Esophagus muscularis mucosa (tissue), 4 donors: ENCODE results near the gene GALE.

ENCODE experiments used
- EP300 ChIP-seq: sonication (generic); formaldehyde crosslinking; IDR thresholded peaks from one replicate; pipeline ENCODE4 v1.6.1; 2017; ENCODE audit warnings: antibody characterized with exemption
- POLR2A ChIP-seq: fragments of 450-650 bp; IDR thresholded peaks from one replicate; pipeline ENCODE4 v1.6.1; 2017; ENCODE audit warnings: antibody characterized with exemption, moderate library complexity, mild to moderate bottlenecking, low read depth
- POLR2AphosphoS5 ChIP-seq, 2 donors: sonication (generic); formaldehyde crosslinking; IDR thresholded peaks; one replicate each; pipeline ENCODE4 v1.6.1; 2017; ENCODE audit warnings: antibody characterized with exemption in 2 of 2
- TF ChIP-seq, protein P1 (sequence below), 3 experiments: fragments of 200-600 bp in 2 of 3; fragments of 450-650 bp in 1 of 3; sonication (generic) in 2 of 3; IDR thresholded peaks; one replicate each; pipeline ENCODE4 v1.5.1; 2017 to 2019; ENCODE audit warnings: antibody characterized with exemption in 3 of 3, mild to moderate bottlenecking in 2 of 3, moderate library complexity in 1 of 3

DNA sequence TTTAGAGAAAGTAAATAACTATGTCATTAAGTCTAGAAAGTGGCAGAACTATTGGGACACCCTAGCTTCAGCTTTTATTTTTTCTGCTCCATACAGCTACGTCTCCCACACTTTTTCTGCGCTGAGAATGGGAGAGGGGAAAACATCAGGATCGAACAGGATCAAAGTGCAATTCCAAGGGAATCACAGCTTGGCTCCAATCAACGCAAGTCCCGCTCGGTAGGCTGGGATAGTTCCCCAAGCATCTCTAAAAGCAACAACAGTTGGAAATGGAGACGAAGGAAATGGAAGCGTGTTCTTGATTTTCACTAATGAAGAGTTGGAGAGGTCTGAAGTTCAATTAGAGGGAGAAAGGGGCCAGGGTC lies 24.1 kb upstream of the GALE start:
- TF ChIP-seq, protein P1, sequence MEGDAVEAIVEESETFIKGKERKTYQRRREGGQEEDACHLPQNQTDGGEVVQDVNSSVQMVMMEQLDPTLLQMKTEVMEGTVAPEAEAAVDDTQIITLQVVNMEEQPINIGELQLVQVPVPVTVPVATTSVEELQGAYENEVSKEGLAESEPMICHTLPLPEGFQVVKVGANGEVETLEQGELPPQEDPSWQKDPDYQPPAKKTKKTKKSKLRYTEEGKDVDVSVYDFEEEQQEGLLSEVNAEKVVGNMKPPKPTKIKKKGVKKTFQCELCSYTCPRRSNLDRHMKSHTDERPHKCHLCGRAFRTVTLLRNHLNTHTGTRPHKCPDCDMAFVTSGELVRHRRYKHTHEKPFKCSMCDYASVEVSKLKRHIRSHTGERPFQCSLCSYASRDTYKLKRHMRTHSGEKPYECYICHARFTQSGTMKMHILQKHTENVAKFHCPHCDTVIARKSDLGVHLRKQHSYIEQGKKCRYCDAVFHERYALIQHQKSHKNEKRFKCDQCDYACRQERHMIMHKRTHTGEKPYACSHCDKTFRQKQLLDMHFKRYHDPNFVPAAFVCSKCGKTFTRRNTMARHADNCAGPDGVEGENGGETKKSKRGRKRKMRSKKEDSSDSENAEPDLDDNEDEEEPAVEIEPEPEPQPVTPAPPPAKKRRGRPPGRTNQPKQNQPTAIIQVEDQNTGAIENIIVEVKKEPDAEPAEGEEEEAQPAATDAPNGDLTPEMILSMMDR (IDR thresholded peaks at IDR 0.05) = no peak
- no peak for TF ChIP-seq POLR2A
- TF ChIP-seq POLR2AphosphoS5 (IDR thresholded peaks at IDR 0.05) = no peak
- no peak for TF ChIP-seq EP300
